GM19324 (cell line): ENCODE data around the gene CD160.

Experiments
- ATAC-seq: cut with Tn5 transposase; IDR thresholded peaks from one replicate; pipeline ENCODE4 v1.9.1; 2021; ENCODE audit warnings: mild to moderate bottlenecking, moderate library complexity; ENCODE audit not compliant: unreplicated experiment, low FRiP score

CD160 gene

DNA sequence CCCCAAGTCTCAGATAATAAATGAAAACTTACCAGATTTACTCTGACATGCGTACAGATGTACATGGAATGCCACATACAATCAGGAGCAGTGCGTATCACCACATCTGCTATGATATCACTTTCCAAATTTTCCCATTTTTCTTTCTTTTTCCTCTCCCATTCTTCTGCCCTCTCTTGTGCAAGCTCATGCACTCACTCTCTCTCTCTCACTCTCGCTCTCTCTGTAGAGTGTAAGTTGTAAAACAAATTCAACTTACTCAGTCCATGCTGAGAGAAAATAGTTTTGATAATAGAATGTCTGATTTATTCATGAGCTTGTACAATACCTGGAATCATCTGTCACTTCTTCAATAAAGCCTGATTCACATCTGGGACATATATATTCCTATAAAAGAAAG lies 69.3 kb downstream of the CD160 start:
- ATAC-seq: no peak
